IPS DF 6.9 (cell line): ENCODE measurements around the gene ONECUT2.

Source experiments
- DNase-seq: peaks from one replicate; pipeline ENCODE4 v3.0.0-alpha.2; 2013; ENCODE audit warnings: low read depth, low spot score
- H3K27ac ChIP-seq: one replicate; pipeline ENCODE4 v1.5.1; 2013; ENCODE audit warnings: low read length, control low read depth
- H3K27me3 ChIP-seq: 2 replicates; pipeline ENCODE4 v1.6.1; 2013; ENCODE audit warnings: mild to moderate bottlenecking, low read length; ENCODE audit not compliant: control insufficient read depth, insufficient read depth
- H3K36me3 ChIP-seq: 2 replicates; pipeline ENCODE4 v1.6.1; 2013; ENCODE audit warnings: low read length; ENCODE audit not compliant: control insufficient read depth, insufficient read depth
- H3K4me1 ChIP-seq: 2 replicates; pipeline ENCODE4 v1.6.1; 2013; ENCODE audit warnings: low read length; ENCODE audit not compliant: control insufficient read depth, insufficient read depth
- H3K4me3 ChIP-seq: 2 replicates; pipeline ENCODE4 v1.5.1; 2013; ENCODE audit warnings: mild to moderate bottlenecking, low read length
- H3K9me3 ChIP-seq: 2 replicates; pipeline ENCODE4 v1.6.1; 2013; ENCODE audit warnings: low read length, inconsistent platforms; ENCODE audit not compliant: control insufficient read depth, insufficient read depth
- WGBS: extraction: QIAGEN DNeasy Blood & Tissue Kit; methylation state at CpG from one replicate; pipeline ENCODE4 v1.1.7; 2013; ENCODE audit warnings: mixed read lengths, missing lambda C conversion rate; ENCODE audit not compliant: insufficient read length, insufficient coverage; 5-methylcytosine and 5-hydroxymethylcytosine counted together

ONECUT2 gene

GRCh38 chr18:57437766-57438671 lies 2.8 kb downstream of the ONECUT2 start:
- H3K36me3 ChIP-seq = no peaks in the 10 kb centered on the region; the same call in 1 of the 2 replicates
- peak overlapping the region; percentile 61; the same call in 1 of the 2 replicates for H3K4me3 ChIP-seq
- no peak overlapping the region for H3K27ac ChIP-seq
- no peak for DNase-seq
- peaks cover 12% of the 10 kb centered on the region for H3K4me1 ChIP-seq
- H3K27me3 ChIP-seq = peaks cover 85% of the 10 kb centered on the region
- no CpG with 5 or more reads among the region's 72 CpGs for WGBS
- no peaks in the 10 kb centered on the region for H3K9me3 ChIP-seq

GRCh38 chr18:57438743-57439608 lies 3.8 kb downstream of the ONECUT2 start:
- Histone ChIP-seq H3K9me3 (no peaks in the 10 kb centered on the region), H3K36me3 (no peaks in the 10 kb centered on the region; the same call in 1 of the 2 replicates), H3K27ac (no peak overlapping the region), H3K27me3 (peaks cover 84% of the 10 kb centered on the region), H3K4me1 (peaks cover 12% of the 10 kb centered on the region), H3K4me3 (no peak overlapping the region)
- DNase-seq = no peak
- WGBS = no CpG with 5 or more reads among the region's 31 CpGs

GRCh38 chr18:57439609-57439968 lies 4.4 kb downstream of the ONECUT2 start:
- no peak overlapping the region for H3K27ac ChIP-seq
- H3K36me3 ChIP-seq = no peaks in the 10 kb centered on the region; the same call in 1 of the 2 replicates
- DNase-seq = no peak
- no peaks in the 10 kb centered on the region for H3K9me3 ChIP-seq
- H3K27me3 ChIP-seq = peaks cover 81% of the 10 kb centered on the region
- no CpG with 5 or more reads among the region's 26 CpGs for WGBS
- peaks cover 12% of the 10 kb centered on the region for H3K4me1 ChIP-seq
- no peak overlapping the region for H3K4me3 ChIP-seq

- DNase-seq = no peak
- Histone ChIP-seq H3K27me3 (peaks cover 80% of the 10 kb centered on the region), H3K27ac (no peak overlapping the region), H3K4me3 (no peak overlapping the region), H3K9me3 (no peaks in the 10 kb centered on the region), H3K4me1 (peaks cover 12% of the 10 kb centered on the region), H3K36me3 (no peaks in the 10 kb centered on the region; the same call in 1 of the 2 replicates)
- no CpG with 5 or more reads among the region's 17 CpGs for WGBS
Measured at GRCh38 chr18:57439985-57440330, 4.8 kb downstream of the ONECUT2 start.

GRCh38 chr18:57440331-57441070 lies 5.3 kb downstream of the ONECUT2 start:
- no peak for DNase-seq
- Histone ChIP-seq H3K9me3 (no peaks in the 10 kb centered on the region), H3K4me1 (peaks cover 12% of the 10 kb centered on the region), H3K27me3 (peaks cover 80% of the 10 kb centered on the region), H3K27ac (no peak overlapping the region), H3K4me3 (no peak overlapping the region; the same call in 1 of the 2 replicates), H3K36me3 (no peaks in the 10 kb centered on the region; the same call in 1 of the 2 replicates)
- no CpG with 5 or more reads among the region's 60 CpGs for WGBS

GRCh38 chr18:57441071-57441794 lies 6.1 kb downstream of the ONECUT2 start:
- no peaks in the 10 kb centered on the region; the same call in 1 of the 2 replicates for H3K36me3 ChIP-seq
- H3K27ac ChIP-seq = no peak overlapping the region
- no peaks in the 10 kb centered on the region for H3K9me3 ChIP-seq
- no peak for DNase-seq
- WGBS = no CpG with 5 or more reads among the region's 54 CpGs
- H3K4me1 ChIP-seq = peaks cover 9% of the 10 kb centered on the region
- H3K27me3 ChIP-seq = peaks cover 76% of the 10 kb centered on the region
- peak overlapping the region; percentile 8; the same call in 1 of the 2 replicates for H3K4me3 ChIP-seq

- WGBS = no CpG with 5 or more reads among the region's 1 CpG
Measured at GRCh38 chr18:57443247-57443646, 8.1 kb downstream of the ONECUT2 start.

GRCh38 chr18:57443702-57444101 lies 8.5 kb downstream of the ONECUT2 start:
- Histone ChIP-seq H3K9me3 (no peaks in the 10 kb centered on the region), H3K27ac (no peak overlapping the region), H3K36me3 (no peaks in the 10 kb centered on the region), H3K27me3 (peaks cover 55% of the 10 kb centered on the region), H3K4me3 (no peak overlapping the region), H3K4me1 (peaks cover 7% of the 10 kb centered on the region)
- WGBS = no CpG with 5 or more reads among the region's 3 CpGs
- no peak for DNase-seq

More at GRCh38 chr18:57443247-57443646, 8.1 kb downstream of the ONECUT2 start:
- no peaks in the 10 kb centered on the region for H3K9me3 ChIP-seq
- no peak overlapping the region for H3K4me3 ChIP-seq
- no peak for DNase-seq
- peaks cover 7% of the 10 kb centered on the region for H3K4me1 ChIP-seq
- no peak overlapping the region for H3K27ac ChIP-seq
- H3K36me3 ChIP-seq = no peaks in the 10 kb centered on the region
- H3K27me3 ChIP-seq = peaks cover 59% of the 10 kb centered on the region

- Histone ChIP-seq H3K4me3 (no peak overlapping the region), H3K27ac (no peak overlapping the region), H3K4me1 (0 out of 2 replicates have a peak, but pooled peaks cover 5% of the 10 kb centered on the region), H3K27me3 (peaks cover 49% of the 10 kb centered on the region), H3K9me3 (no peaks in the 10 kb centered on the region), H3K36me3 (no peaks in the 10 kb centered on the region)
- DNase-seq = no peak
- WGBS = no CpG with 5 or more reads among the region's 3 CpGs
Measured at GRCh38 chr18:57444301-57444759, 9.2 kb downstream of the ONECUT2 start.
